RWPE1 (cell line): ENCODE measurements around the gene IDUA.

ENCODE experiments used
- CTCF ChIA-PET: fragments of 350-600 bp; sonication (Branson Sonifier 250); formaldehyde crosslinking; extraction: SDS; loops from one replicate; lab custom pipeline; 2021; lab: Yijun Ruan, JAX
- POLR2A ChIA-PET: fragments of 400-600 bp; formaldehyde crosslinking; extraction: SDS; loops from one replicate; lab custom pipeline; 2020; ENCODE audit warnings: antibody characterized with exemption; ENCODE audit not compliant: low non-redundant PET; lab: Yijun Ruan, JAX
- DNase-seq: peaks from one replicate; pipeline ENCODE4 v3.0.0; 2012; ENCODE audit warnings: low spot score
- H3K27ac ChIP-seq: fragments of 450-650 bp; 2 replicates; pipeline ENCODE4 v1.5.1; 2017
- TF ChIP-seq, protein P1 (sequence below): fragments of 450-650 bp; conservative IDR thresholded peaks from 2 replicates; pipeline ENCODE4 v1.5.1; 2017; ENCODE audit warnings: low read depth, mild to moderate bottlenecking

Gene IDUA

DNA sequence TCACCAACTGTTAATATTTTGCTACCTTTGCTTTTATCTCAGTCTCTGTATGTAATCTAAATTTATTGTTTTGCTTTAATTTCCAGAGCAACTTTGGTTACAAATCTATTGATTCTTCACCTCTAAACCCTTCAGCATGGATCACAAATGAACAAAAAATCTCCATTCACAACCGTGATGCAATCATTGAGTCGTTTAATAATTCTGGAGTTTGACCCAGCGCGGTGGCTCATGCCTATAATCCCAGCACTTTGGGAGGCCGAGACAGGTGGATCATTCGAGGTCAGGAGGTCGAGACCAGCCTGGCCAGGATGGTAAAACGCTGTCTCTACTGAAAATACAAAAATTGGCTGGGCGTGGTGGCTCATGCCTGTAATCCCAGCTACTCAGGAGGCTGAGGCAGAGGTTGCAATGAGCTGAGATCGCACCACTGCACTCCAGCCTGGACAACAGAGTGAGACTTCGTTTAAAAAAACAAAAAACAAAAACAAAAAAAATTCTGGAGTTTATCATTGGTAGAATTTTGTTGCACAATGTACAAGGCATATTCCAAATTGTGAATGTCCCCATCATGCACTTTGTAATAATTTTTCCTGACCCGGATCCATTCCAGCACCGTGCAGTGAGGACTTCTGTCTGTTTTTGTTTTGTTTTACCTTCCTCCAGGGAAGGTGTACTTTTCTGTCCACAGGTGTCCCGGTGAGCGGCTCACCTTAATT lies 2.3 kb upstream of the IDUA start:
- ChIA-PET POLR2A (no interaction called here), CTCF (interaction anchor here (0.6 kb wide), 1 partner anchor 247 kb away, joined by 5 read pairs; no protein-coding TSS in a partner anchor)
- DNase-seq = no peak
- TF ChIP-seq, protein P1, sequence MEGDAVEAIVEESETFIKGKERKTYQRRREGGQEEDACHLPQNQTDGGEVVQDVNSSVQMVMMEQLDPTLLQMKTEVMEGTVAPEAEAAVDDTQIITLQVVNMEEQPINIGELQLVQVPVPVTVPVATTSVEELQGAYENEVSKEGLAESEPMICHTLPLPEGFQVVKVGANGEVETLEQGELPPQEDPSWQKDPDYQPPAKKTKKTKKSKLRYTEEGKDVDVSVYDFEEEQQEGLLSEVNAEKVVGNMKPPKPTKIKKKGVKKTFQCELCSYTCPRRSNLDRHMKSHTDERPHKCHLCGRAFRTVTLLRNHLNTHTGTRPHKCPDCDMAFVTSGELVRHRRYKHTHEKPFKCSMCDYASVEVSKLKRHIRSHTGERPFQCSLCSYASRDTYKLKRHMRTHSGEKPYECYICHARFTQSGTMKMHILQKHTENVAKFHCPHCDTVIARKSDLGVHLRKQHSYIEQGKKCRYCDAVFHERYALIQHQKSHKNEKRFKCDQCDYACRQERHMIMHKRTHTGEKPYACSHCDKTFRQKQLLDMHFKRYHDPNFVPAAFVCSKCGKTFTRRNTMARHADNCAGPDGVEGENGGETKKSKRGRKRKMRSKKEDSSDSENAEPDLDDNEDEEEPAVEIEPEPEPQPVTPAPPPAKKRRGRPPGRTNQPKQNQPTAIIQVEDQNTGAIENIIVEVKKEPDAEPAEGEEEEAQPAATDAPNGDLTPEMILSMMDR = no peak
- H3K27ac ChIP-seq = peak overlapping the region; percentile 29; the same call in 1 of the 2 replicates

DNA sequence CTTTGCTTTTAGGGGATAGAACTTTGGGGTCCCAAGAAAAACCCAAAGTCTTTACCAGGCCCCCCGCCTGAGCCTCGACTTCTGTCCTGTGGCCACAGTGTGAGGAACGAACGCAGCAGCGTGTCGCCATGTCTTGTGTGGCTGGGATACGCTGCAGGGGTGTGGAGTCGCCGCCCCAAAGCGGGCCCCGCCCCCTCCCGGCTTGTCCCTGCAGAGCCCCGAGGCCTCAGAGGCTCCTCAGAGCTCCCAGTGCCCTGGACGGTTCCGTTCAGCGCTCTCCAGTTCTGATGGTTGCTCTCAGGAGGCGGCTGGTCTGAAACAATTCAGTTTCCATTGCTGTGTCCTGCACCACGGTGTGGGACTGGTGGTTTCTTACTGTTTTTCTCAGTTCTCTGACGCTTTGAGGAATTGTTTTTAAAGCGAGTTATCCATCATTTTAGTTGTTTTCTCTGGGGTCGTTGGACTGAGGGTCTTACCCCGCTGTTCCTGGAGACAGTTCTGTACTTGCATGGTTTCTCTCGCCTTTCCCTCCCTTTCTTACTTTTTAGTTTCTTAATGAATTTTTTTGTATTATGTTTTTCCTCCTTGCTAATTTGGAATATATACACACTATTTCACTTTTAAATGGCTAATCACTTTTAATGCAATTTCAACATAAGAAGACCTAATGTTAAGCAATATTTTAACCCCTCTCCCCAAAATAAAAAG lies 1.6 kb upstream of the IDUA start:
- POLR2A ChIA-PET = no interaction called here
- CTCF ChIA-PET = no interaction called here
- TF ChIP-seq, protein P1 = no peak
- no peak for DNase-seq
- peak overlapping the region; percentile 29; the same call in 1 of the 2 replicates for H3K27ac ChIP-seq

DNA sequence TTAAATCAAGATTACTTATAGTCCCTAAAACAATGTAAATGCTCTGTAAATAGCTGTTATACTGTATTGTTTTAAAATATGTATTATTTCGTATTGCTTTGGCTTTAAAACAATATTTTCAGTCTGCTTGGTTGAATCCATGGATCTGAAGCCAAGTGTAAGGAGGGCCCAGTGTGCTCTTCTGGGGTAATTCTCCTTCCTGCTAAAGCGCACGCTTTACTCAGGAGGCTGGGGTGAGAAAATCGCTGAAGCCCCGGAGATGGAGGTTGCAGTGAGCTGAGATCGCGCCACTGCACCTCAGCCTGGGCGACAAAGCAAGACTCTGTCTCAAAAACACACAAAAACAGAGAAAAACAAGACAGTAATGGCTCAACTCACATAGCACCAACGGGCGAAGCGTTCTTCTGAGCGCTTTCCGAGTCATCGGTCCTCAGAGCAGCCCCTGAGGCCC lies 391 bp upstream of the IDUA start:
- no peak for DNase-seq
- POLR2A ChIA-PET = no interaction called here
- H3K27ac ChIP-seq = peak overlapping the region; percentile 79
- TF ChIP-seq, protein P1 = no peak
- CTCF ChIA-PET = interaction anchor here (0.6 kb wide), 1 partner anchor 346 kb away, joined by 5 read pairs; no protein-coding TSS in a partner anchor

DNA sequence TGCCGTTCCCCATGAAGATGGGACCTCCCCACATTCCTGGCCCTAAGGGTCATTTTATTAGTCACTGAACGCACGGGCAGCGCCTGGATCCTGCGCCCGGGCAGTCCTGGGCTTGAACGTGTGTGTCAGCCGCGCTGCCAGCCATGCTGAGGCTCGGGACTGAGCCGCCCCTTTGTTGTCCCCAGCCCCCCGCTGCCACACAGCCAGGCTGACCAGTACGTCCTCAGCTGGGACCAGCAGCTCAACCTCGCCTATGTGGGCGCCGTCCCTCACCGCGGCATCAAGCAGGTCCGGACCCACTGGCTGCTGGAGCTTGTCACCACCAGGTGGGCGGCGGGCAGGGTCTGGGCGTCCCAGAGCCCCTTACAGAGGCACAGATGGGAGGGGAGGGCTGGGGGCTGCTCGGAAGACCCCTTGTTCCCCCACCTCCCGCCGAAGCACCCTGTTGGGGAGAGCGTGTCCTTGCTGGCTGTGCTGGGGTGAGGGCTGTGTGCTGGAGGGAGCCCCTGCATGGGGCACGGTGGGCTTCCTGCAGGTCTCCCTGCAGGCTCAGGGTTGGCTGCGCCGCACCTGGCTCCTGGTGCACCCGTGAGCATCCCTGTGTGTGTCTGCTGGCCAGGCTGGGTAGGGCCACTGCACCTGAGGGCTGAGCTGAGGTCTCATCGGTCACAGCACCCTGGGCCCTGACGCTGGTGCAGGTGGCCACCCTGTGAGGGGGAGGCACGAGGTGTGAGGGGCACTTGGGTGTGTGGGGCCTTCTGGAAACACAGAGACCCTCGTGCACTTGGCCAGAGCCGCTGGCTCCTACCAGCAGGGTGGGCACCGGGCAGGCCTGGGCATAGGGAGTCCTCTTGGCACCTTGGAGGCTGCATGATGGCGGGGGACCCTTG lies 1.0 kb downstream of the IDUA start:
- TF ChIP-seq, protein P1 = no peak
- ChIA-PET POLR2A (interaction anchor here (0.5 kb wide), 1 partner anchor 1182 kb away, joined by 3 read pairs; no protein-coding TSS in a partner anchor), CTCF (no interaction called here)
- H3K27ac ChIP-seq = peak overlapping the region; percentile 79
- no peak for DNase-seq

DNA sequence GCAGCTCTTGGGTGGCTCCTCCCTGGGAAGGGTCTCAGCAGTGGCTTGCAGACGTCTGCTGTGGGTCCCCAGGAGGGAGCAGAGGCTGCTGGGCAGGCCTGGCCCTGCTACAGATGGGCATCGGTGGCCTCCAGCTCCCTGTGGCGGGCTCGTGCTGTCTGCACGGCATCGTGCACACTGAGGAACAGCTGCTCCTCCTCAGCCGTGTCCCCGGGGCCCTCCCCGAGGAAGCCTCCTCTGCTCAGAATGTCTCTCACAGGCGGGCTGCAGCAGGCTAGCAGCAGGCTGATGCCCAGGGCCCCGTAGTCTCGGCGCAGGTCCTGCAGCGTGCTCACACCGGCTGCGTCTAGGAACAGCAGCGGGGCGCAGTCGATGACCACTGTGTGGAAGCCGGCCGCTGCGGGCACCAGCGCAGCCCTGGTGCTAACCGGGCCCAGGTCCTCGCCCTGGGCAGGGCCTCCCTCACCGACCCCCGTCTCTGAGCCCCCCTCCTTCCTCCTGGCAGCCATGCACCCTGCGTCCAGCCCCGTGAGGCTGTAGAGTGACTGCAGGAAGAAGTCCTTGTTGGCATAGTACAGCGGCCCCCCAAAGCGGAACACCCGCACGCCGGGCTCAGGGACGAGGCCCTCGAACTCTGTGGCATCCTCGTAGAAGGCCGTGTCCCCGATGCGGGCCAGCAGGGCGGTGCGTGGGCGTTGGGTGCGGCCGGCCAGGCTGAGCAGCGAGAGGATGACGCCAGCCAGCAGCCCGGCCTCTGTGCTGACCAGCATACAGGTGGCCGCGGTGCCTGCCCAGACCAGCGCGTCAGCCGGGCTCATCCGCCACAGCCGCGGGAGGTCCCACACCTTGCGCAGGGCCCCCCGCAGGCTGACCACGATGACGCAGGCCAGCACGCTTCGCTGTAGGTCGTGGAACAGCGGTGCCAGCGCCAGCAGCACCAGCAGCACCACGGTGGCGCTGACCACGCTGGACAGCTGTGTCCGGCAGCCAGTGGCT lies 2.2 kb downstream of the IDUA start:
- no peak for DNase-seq
- peak overlapping the region; percentile 79; the same call in 1 of the 2 replicates for H3K27ac ChIP-seq
- TF ChIP-seq, protein P1 = no peak
- ChIA-PET CTCF (no interaction called here), POLR2A (no interaction called here)
